GM23248 (cell line): Measurements from ENCODE around the gene OR6B3. TPM values are rescaled to one million over a fixed set of nuclear protein-coding genes. Genes with fewer than 3 reads are reported as not detected.

Source experiments
- DNase-seq: peaks from one replicate; pipeline ENCODE4 v3.0.0-alpha.2; 2015
- H2AFZ ChIP-seq: fragments of 200-600 bp; sonication (generic); 2 replicates; pipeline ENCODE4 v1.6.1; 2016; ENCODE audit warnings: antibody characterized with exemption
- H3F3A ChIP-seq: fragments of 200-600 bp; sonication (generic); 2 replicates; pipeline ENCODE4 v1.6.1; 2016; ENCODE audit warnings: mild to moderate bottlenecking, antibody characterized with exemption, mixed run types; ENCODE audit not compliant: insufficient read depth
- H3K27ac ChIP-seq: fragments of 200-600 bp; sonication (generic); 2 replicates; pipeline ENCODE4 v1.5.1; 2016; ENCODE audit warnings: mild to moderate bottlenecking
- H3K27me3 ChIP-seq: fragments of 200-600 bp; sonication (generic); replicated peaks from 2 replicates; pipeline ENCODE4 v1.6.1; 2016; ENCODE audit warnings: mild to moderate bottlenecking; ENCODE audit not compliant: insufficient read depth
- H3K36me3 ChIP-seq: fragments of 200-600 bp; sonication (generic); 2 replicates; pipeline ENCODE4 v1.6.1; 2016; ENCODE audit warnings: low read depth, mild to moderate bottlenecking
- H3K4me1 ChIP-seq: fragments of 200-600 bp; sonication (generic); 2 replicates; pipeline ENCODE4 v1.6.1; 2016; ENCODE audit warnings: mild to moderate bottlenecking; ENCODE audit not compliant: insufficient read depth
- H3K4me2 ChIP-seq: fragments of 200-600 bp; sonication (generic); one replicate; pipeline ENCODE4 v1.6.1; 2016; ENCODE audit warnings: mild to moderate bottlenecking; ENCODE audit not compliant: unreplicated experiment
- H3K4me3 ChIP-seq: fragments of 200-600 bp; sonication (generic); 2 replicates; pipeline ENCODE4 v1.5.1; 2016; ENCODE audit warnings: mild to moderate bottlenecking
- H3K79me2 ChIP-seq: fragments of 200-600 bp; sonication (generic); 2 replicates; pipeline ENCODE4 v1.6.1; 2016; ENCODE audit warnings: mild to moderate bottlenecking; ENCODE audit not compliant: insufficient read depth
- H3K9ac ChIP-seq: fragments of 200-600 bp; sonication (generic); 2 replicates; pipeline ENCODE4 v1.6.1; 2016; ENCODE audit warnings: mild to moderate bottlenecking
- H3K9me2 ChIP-seq: fragments of 200-600 bp; sonication (generic); 2 replicates; pipeline ENCODE4 v1.6.1; 2016; ENCODE audit warnings: mixed run types, mild to moderate bottlenecking, moderate library complexity; ENCODE audit not compliant: insufficient read depth
- H3K9me3 ChIP-seq: fragments of 200-600 bp; sonication (generic); one replicate; pipeline ENCODE4 v1.6.1; 2017; ENCODE audit warnings: low read depth
- H4K20me1 ChIP-seq: fragments of 200-600 bp; sonication (generic); 2 replicates; pipeline ENCODE4 v1.6.0; 2016; ENCODE audit not compliant: insufficient read depth
- EZH2 ChIP-seq: fragments of 200-600 bp; sonication (generic); IDR thresholded peaks from 2 replicates; pipeline ENCODE4 v1.6.1; 2018; ENCODE audit warnings: antibody characterized with exemption, mild to moderate bottlenecking; ENCODE audit not compliant: insufficient read depth, poor library complexity, severe bottlenecking
- EZH2phosphoT487 ChIP-seq: fragments of 200-600 bp; sonication (generic); IDR thresholded peaks from 2 replicates; pipeline ENCODE4 v1.6.1; 2018; ENCODE audit warnings: antibody characterized with exemption, moderate library complexity, mild to moderate bottlenecking, low read depth; ENCODE audit not compliant: insufficient read depth
- WGBS, 2 experiments: methylation state at CpG; one replicate each; pipeline ENCODE4 v1.1.6; 2015 to 2017; ENCODE audit warnings: low lambda C conversion rate in 2 of 2, low coverage in 1 of 2; ENCODE audit errors: missing lambda C conversion rate in 2 of 2; 5-methylcytosine and 5-hydroxymethylcytosine counted together
- in situ Hi-C: fragments of 300-500 bp; cut with MboI; formaldehyde crosslinking; loops from 2 replicates; pipeline ENCODE4 v1.15.0; 2020
- polyA plus RNA-seq: library from polyadenylated mRNA; unstranded; fragments of >200 nt; fragmentation: Nextera tagmentation; extraction: Ambion mirVana; gene quantifications from 2 replicates; pipeline ENCODE4 v1.2.1, GENCODE V29; 2016
- total RNA-seq: library from RNA; depleted of rRNA; stranded (reverse); fragments of >200 nt; shearing (Covaris generic); gene quantifications from 2 replicates; pipeline ENCODE4 v1.2.3, GENCODE V29; 2014

OR6B3 gene
- total and polyA plus RNA-seq, 2 experiments from 2014 or later: not detected

DNA sequence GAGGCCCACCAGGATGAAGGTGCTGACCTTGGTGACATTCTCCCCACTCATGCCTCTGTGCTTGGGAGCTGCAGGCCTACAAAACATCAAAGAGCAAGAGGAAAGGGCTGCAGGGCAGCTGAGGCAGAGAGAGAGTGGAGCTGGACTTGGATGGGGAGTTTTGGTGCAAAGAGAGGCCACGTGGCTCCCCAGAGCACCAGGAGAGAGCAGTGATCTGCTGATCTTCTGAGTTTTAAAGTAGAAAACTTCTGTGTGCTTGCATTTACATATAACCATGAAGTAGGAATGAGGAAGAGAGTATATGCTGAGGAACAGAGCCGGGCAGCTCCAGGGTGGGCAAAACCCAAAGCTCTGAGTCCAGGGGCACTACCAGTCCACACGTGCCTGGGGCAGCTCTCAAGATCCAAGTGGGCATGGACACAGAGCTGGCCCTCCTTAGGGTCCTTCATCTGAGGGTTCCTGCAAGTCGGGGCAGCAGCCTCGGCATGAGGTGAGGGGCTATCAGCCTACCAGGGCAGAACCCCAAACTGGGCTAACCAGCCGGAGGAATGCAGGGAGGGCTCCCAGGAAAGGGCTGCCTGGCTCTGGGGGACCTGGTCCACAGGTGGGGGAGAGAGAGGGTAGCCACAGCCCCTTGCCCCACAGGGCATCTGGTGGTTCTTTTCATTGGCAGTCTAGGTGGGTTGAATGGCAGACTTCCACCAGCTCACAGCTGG lies 22.8 kb downstream of the OR6B3 start, which contains the start of gene OR6B2:
OR6B2 (minus strand) TSS at position 51 of the 716 bp plus-strand sequence; CDS start at position 51, 0 bp downstream.
- no peaks in the 10 kb centered on the region for H4K20me1 ChIP-seq
- H3K27ac ChIP-seq: no peak within 1 kb of the TSS
- 27 to 39% methylated on average over 6 of the region's 6 CpGs for WGBS, 2 experiments
- no peaks in the 10 kb centered on the region for H3K4me1 ChIP-seq
- H3K36me3 ChIP-seq: no peaks in the 10 kb centered on the region
- H3K79me2 ChIP-seq: no peaks in the 10 kb centered on the region
- in situ Hi-C loops: no loop called here
- peaks cover 18% of the 10 kb centered on the region for H3K27me3 ChIP-seq
- 0 out of 2 replicates have a peak, but pooled peaks cover 5% of the 10 kb centered on the region for H3F3A ChIP-seq
- no peaks in the 10 kb centered on the region for H3K9me2 ChIP-seq
- H3K4me3 ChIP-seq: no peak within 1 kb of the TSS
- TF ChIP-seq EZH2phosphoT487: no peak
- TF ChIP-seq EZH2: no peak
- no peak within 1 kb of the TSS for H2AFZ ChIP-seq
- H3K9ac ChIP-seq: no peak within 1 kb of the TSS
- DNase-seq: no peak
- H3K9me3 ChIP-seq: no peaks in the 10 kb centered on the region
- H3K4me2 ChIP-seq: no peak within 1 kb of the TSS

- Histone ChIP-seq H3K27me3 (no peaks in the 10 kb centered on the region), H3K9me2 (no peaks in the 10 kb centered on the region), H3K4me1 (peaks cover 16% of the 10 kb centered on the region; the same call in 1 of the 2 replicates), H3K4me3 (peak overlapping the region; percentile 98), H3K36me3 (0 out of 2 replicates have a peak, but pooled peaks cover 8% of the 10 kb centered on the region), H4K20me1 (no peaks in the 10 kb centered on the region), H3K4me2 (peak overlapping the region; percentile 88), H3K79me2 (peaks cover 51% of the 10 kb centered on the region), H3K9me3 (no peaks in the 10 kb centered on the region), H3K27ac (peak overlapping the region; percentile 36), H3F3A (0 out of 2 replicates have a peak, but pooled peaks cover 5% of the 10 kb centered on the region), H3K9ac (peak overlapping the region; percentile 99), H2AFZ (peak overlapping the region; percentile 72)
- DNase-seq: peak; percentile 49
- 1% methylated on average over 14 to 22 of the region's 22 CpGs for WGBS, 2 experiments
- TF ChIP-seq EZH2: no peak
- in situ Hi-C loops: no loop called here
Measured at GRCh38 chr2:240024766-240025165, 28.6 kb downstream of the OR6B3 start.

GRCh38 chr2:240023792-240024191 lies 29.5 kb downstream of the OR6B3 start:
- TF ChIP-seq EZH2 (no peak), EZH2phosphoT487 (no peak)
- H3K27me3 ChIP-seq: no peaks in the 10 kb centered on the region
- H3K4me2 ChIP-seq: peak overlapping the region; percentile 88
- H3F3A ChIP-seq: 0 out of 2 replicates have a peak, but pooled peaks cover 5% of the 10 kb centered on the region
- H3K9me2 ChIP-seq: no peaks in the 10 kb centered on the region
- 79 to 83% methylated on average over 9 of the region's 9 CpGs for WGBS, 2 experiments
- no peak overlapping the region for H3K27ac ChIP-seq
- peak overlapping the region; percentile 99 for H3K9ac ChIP-seq
- no peak overlapping the region for H2AFZ ChIP-seq
- in situ Hi-C loops: no loop called here
- H3K9me3 ChIP-seq: no peaks in the 10 kb centered on the region
- H3K79me2 ChIP-seq: peaks cover 55% of the 10 kb centered on the region
- no peaks in the 10 kb centered on the region for H4K20me1 ChIP-seq
- H3K4me3 ChIP-seq: peak overlapping the region; percentile 98
- 0 out of 2 replicates have a peak, but pooled peaks cover 11% of the 10 kb centered on the region for H3K36me3 ChIP-seq
- DNase-seq: peak; percentile 20
- H3K4me1 ChIP-seq: peaks cover 16% of the 10 kb centered on the region; the same call in 1 of the 2 replicates

DNA sequence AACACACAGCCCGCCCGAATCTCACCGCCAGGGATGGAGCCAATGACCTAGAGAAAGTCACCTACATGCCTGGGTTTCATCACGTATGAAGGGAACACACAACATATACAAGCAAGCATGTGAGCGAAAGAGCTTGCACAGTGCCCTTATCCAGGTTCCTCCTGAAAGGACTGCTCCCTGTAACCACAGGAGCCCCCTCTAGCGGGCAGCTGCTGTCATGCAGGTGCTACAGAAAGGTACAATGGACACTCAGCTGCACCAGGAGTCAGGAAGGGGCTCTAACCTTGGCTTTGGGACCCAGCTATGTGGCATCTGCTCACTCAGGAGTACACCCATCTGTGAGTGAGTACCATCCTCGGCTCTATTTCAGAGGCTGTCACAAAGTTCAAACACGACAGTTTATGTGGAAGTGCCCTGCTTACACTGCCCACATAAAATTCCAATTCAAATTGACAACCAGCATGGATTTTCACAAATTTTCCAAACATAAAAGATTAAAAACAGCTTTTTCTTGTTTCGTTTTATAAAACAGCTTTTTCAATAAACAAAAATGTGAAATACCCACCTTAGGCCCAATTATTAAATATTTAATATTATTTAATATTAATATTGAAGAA lies 31.7 kb downstream of the OR6B3 start:
- peaks cover 55% of the 10 kb centered on the region for H3K79me2 ChIP-seq
- no peaks in the 10 kb centered on the region for H3F3A ChIP-seq
- H3K4me2 ChIP-seq: no peak overlapping the region
- H3K27me3 ChIP-seq: no peaks in the 10 kb centered on the region
- in situ Hi-C loops: no loop called here
- no peak overlapping the region for H3K27ac ChIP-seq
- TF ChIP-seq EZH2 (no peak), EZH2phosphoT487 (no peak)
- no peaks in the 10 kb centered on the region for H4K20me1 ChIP-seq
- H2AFZ ChIP-seq: no peak overlapping the region
- no peaks in the 10 kb centered on the region for H3K9me2 ChIP-seq
- no peaks in the 10 kb centered on the region for H3K9me3 ChIP-seq
- H3K4me1 ChIP-seq: peaks cover 16% of the 10 kb centered on the region; the same call in 1 of the 2 replicates
- no peak overlapping the region for H3K9ac ChIP-seq
- H3K36me3 ChIP-seq: 0 out of 2 replicates have a peak, but pooled peaks cover 16% of the 10 kb centered on the region
- peak; percentile 68 for DNase-seq
- WGBS, 2 experiments: 56 to 60% methylated on average over 9 of the region's 9 CpGs
- no peak overlapping the region for H3K4me3 ChIP-seq
